ENCODE measurements around the gene OGFR. TPM values are rescaled to one million over a fixed set of nuclear protein-coding genes. Genes with fewer than 3 reads are reported as not detected.

OGFR gene
- total RNA-seq, 1 donor from 2014 or later: 74.6 TPM

GRCh38 chr20:62759981-62760431 is 44.6 kb upstream of the OGFR start:
- peaks cover 18% of the 10 kb centered on the region for H3K27me3 Mint-ChIP-seq
- no peaks in the 10 kb centered on the region for H3K9me3 Mint-ChIP-seq
- DNase-seq (no peak), ATAC-seq (ENCODE audit: low read depth) (no peak)
- H3K27ac Mint-ChIP-seq: no peak overlapping the region
- no peak for TF ChIP-seq CTCF (IDR thresholded peaks at IDR 0.05)
- POLR2A ChIA-PET: no interaction called here
- CTCF ChIA-PET: no interaction called here
- intact Hi-C loops (cut with micrococcal nuclease): loop anchor here (10.0 kb wide), 1 partner anchor 65 kb away; no protein-coding TSS in a partner anchor
- H3K4me3 Mint-ChIP-seq: no peak overlapping the region
- H3K4me1 Mint-ChIP-seq: no peaks in the 10 kb centered on the region
- no peaks in the 10 kb centered on the region for H3K36me3 Mint-ChIP-seq (ENCODE audit: low read depth)

GRCh38 chr20:62760471-62760855 is 44.2 kb upstream of the OGFR start:
- H3K9me3 Mint-ChIP-seq: no peaks in the 10 kb centered on the region
- no peak for ATAC-seq (ENCODE audit: low read depth)
- CTCF ChIA-PET: no interaction called here

GRCh38 chr20:62760856-62761758 is 43.5 kb upstream of the OGFR start:
- DNase-seq (no peak), ATAC-seq (ENCODE audit: low read depth) (no peak)
- Mint-ChIP-seq H3K4me3 (no peak overlapping the region), H3K27me3 (peaks cover 19% of the 10 kb centered on the region), H3K27ac (no peak overlapping the region), H3K9me3 (no peaks in the 10 kb centered on the region), H3K4me1 (no peaks in the 10 kb centered on the region), H3K36me3 (ENCODE audit: low read depth) (no peaks in the 10 kb centered on the region)
- ChIA-PET CTCF (no interaction called here), POLR2A (no interaction called here)
- no peak for TF ChIP-seq CTCF (IDR thresholded peaks at IDR 0.05)
- intact Hi-C loops (cut with micrococcal nuclease): no loop called here

More at GRCh38 chr20:62760471-62760855, 44.2 kb upstream of the OGFR start:
- no peak for DNase-seq
- TF ChIP-seq CTCF (IDR thresholded peaks at IDR 0.05): no peak
- no peak overlapping the region for H3K4me3 Mint-ChIP-seq
- H3K27ac Mint-ChIP-seq: no peak overlapping the region
- H3K27me3 Mint-ChIP-seq: peaks cover 21% of the 10 kb centered on the region
- no peaks in the 10 kb centered on the region for H3K4me1 Mint-ChIP-seq
- H3K36me3 Mint-ChIP-seq (ENCODE audit: low read depth): no peaks in the 10 kb centered on the region
- POLR2A ChIA-PET: no interaction called here
- intact Hi-C loops (cut with micrococcal nuclease): no loop called here

GRCh38 chr20:62761759-62762131 is 42.9 kb upstream of the OGFR start:
- H3K27ac Mint-ChIP-seq: no peak overlapping the region
- no peaks in the 10 kb centered on the region for H3K4me1 Mint-ChIP-seq
- no peak overlapping the region for H3K4me3 Mint-ChIP-seq
- H3K9me3 Mint-ChIP-seq: no peaks in the 10 kb centered on the region
- ATAC-seq (ENCODE audit: low read depth) (no peak), DNase-seq (no peak)
- intact Hi-C loops (cut with micrococcal nuclease): loop anchor here (1.0 kb wide), 1 partner anchor 18 kb away; no protein-coding TSS in a partner anchor
- peaks cover 18% of the 10 kb centered on the region for H3K27me3 Mint-ChIP-seq
- no peaks in the 10 kb centered on the region for H3K36me3 Mint-ChIP-seq (ENCODE audit: low read depth)
- CTCF ChIA-PET: no interaction called here
- TF ChIP-seq CTCF (IDR thresholded peaks at IDR 0.05): no peak
- POLR2A ChIA-PET: no interaction called here

- H3K27ac Mint-ChIP-seq: no peak overlapping the region
- ChIA-PET CTCF (no interaction called here), POLR2A (no interaction called here)
- H3K36me3 Mint-ChIP-seq (ENCODE audit: low read depth): no peaks in the 10 kb centered on the region
- H3K4me3 Mint-ChIP-seq: no peak overlapping the region
- ATAC-seq (ENCODE audit: low read depth) (no peak), DNase-seq (no peak)
- peaks cover 16% of the 10 kb centered on the region for H3K27me3 Mint-ChIP-seq
- intact Hi-C loops (cut with micrococcal nuclease): loop anchor here (1.0 kb wide), 1 partner anchor 19 kb away; no protein-coding TSS in a partner anchor
- H3K9me3 Mint-ChIP-seq: no peaks in the 10 kb centered on the region
- no peak for TF ChIP-seq CTCF (IDR thresholded peaks at IDR 0.05)
- H3K4me1 Mint-ChIP-seq: no peaks in the 10 kb centered on the region
These were observed 42.3 kb upstream of the OGFR start for GRCh38 chr20:62762376-62762775.

All from activated B cell treated with CpG ODN at 0.5 μM for 24 hours (primary cell).